HFF-Myc (cell line): ENCODE measurements around the gene PDIA5.

Source experiments
- DNase-seq: peaks from one replicate; pipeline ENCODE4 v3.0.0-alpha.2; 2011; ENCODE audit warnings: low read depth; ENCODE audit errors: extremely low read depth
- H3K4me3 ChIP-seq: replicated peaks from 2 replicates; pipeline ENCODE4 v1.5.1; 2011; ENCODE audit warnings: low read depth, mild to moderate bottlenecking, control low read depth, low read length
- TF ChIP-seq, protein P1 (sequence below): IDR thresholded peaks from 2 replicates; pipeline ENCODE4 v1.5.1; 2012; ENCODE audit warnings: mild to moderate bottlenecking, low read depth, low read length, control low read depth; ENCODE audit errors: missing control alignments

Gene PDIA5

DNA sequence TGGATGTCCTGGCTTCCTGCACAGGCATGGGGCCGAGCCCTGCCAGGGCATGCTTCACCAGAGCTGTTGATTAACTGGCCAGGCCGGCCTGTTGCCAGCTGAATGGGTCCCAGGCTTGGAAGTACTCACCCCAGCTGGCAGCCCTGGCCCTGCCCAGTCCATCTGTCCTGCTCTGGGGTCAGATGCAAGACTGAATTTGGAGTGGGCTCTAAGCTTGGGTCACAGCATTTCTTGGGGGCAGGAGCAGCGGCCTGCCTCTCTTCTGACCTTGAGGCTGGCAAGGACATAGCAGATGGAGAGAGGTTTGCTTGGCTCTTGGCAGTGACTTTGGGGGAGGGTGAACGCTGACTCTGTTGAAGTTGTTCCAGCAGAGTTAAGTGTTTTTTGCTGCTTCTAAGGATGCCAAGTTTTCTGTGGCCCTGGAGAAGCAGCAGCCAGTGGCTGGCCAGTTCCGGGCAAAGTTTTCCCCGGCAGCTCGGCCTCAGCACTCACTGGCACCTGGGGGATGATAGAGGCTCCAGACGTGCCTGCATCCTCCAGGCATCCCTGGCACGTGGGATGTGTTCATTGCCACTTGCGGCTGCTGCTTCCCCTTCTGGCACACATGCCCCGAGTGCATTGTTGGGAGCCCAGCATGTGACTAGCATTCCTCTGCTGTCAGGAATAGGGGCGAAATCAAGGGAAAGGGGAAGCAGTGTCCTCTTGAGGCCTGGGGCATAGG, 22.9 kb downstream of the PDIA5 start:
- TF ChIP-seq, protein P1, sequence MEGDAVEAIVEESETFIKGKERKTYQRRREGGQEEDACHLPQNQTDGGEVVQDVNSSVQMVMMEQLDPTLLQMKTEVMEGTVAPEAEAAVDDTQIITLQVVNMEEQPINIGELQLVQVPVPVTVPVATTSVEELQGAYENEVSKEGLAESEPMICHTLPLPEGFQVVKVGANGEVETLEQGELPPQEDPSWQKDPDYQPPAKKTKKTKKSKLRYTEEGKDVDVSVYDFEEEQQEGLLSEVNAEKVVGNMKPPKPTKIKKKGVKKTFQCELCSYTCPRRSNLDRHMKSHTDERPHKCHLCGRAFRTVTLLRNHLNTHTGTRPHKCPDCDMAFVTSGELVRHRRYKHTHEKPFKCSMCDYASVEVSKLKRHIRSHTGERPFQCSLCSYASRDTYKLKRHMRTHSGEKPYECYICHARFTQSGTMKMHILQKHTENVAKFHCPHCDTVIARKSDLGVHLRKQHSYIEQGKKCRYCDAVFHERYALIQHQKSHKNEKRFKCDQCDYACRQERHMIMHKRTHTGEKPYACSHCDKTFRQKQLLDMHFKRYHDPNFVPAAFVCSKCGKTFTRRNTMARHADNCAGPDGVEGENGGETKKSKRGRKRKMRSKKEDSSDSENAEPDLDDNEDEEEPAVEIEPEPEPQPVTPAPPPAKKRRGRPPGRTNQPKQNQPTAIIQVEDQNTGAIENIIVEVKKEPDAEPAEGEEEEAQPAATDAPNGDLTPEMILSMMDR: no peak
- no peak for DNase-seq
- no peak overlapping the region for H3K4me3 ChIP-seq

DNA sequence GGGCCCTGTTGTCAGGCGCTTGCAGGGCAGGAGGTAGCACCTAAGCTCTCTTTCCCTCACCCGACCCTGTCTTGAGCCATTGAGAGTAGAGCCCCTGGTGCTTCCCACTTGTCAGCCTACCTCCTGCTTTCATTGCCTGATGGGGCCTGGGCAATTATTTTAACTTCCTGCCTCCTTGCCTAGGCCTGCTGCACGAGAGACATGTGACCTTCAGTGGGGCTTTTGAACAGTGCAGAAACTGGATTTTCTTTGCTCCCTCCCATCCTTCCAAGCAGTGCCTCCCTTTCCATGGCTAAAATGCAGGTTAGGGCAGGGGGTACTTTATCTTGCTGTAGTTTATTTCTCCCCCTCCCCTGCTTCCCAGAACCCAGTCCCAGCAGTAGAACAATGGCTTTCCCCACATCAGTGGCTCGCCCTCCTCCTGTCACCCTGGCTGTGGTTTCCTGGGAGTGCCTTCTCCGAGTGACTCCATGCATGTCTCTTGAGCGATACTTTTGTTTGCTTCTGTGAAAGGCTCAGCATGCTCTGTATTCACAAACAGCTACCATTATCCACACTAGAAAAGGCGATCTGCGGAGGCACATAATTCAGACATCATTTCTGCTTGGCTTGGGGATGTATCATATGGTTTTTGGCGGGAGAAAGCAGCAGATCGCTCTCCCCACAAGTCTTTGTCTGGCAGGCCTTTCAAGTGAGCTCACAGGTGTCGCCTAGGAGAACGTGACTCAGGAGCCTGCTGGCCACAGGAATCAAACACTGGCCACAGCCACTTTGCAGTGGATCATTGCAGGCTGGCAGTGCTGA, 24.1 kb downstream of the PDIA5 start:
- no peak overlapping the region for H3K4me3 ChIP-seq
- DNase-seq: no peak
- TF ChIP-seq, protein P1: no peak

DNA sequence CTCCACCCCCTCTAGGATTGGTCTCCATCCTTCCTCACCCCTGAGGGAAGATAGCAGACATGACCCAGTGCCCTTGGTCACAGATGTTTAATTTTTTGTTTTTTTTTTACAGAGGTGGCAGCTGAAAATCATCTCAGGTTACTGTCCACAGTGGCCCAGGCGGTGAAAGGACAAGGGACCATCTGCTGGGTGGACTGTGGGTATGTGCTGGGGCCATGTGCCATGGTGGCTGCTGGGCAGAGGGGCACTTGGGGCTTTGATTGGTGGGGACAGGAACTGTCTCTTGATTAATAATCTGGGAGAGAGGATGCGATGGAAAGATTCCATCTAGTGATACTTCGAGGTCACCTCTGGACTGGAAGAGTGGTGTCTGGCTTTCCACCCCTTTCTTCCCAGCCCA, 25.4 kb downstream of the PDIA5 start:
- TF ChIP-seq, protein P1: no peak
- no peak overlapping the region for H3K4me3 ChIP-seq
- no peak for DNase-seq

DNA sequence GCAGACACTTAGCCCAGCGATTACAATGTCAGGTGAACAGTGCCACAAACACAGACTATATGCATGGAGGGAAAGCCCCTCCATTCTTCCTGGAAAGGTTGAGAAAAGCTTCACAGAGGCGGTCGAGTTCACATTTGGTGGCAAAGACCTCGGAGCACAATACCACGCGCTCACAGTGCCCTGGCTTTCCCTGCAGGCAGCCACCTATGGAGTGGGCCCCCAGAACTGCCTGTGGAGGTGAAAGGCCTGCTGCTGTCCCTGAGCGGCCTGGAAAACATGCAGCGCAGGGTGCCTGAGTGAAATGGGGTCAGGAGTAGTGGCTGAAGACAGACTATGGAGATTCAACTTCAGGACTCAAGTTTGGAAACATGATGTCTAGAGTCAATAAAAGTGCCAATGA, 26.9 kb downstream of the PDIA5 start:
- TF ChIP-seq, protein P1: no peak
- H3K4me3 ChIP-seq: no peak overlapping the region
- no peak for DNase-seq

DNA sequence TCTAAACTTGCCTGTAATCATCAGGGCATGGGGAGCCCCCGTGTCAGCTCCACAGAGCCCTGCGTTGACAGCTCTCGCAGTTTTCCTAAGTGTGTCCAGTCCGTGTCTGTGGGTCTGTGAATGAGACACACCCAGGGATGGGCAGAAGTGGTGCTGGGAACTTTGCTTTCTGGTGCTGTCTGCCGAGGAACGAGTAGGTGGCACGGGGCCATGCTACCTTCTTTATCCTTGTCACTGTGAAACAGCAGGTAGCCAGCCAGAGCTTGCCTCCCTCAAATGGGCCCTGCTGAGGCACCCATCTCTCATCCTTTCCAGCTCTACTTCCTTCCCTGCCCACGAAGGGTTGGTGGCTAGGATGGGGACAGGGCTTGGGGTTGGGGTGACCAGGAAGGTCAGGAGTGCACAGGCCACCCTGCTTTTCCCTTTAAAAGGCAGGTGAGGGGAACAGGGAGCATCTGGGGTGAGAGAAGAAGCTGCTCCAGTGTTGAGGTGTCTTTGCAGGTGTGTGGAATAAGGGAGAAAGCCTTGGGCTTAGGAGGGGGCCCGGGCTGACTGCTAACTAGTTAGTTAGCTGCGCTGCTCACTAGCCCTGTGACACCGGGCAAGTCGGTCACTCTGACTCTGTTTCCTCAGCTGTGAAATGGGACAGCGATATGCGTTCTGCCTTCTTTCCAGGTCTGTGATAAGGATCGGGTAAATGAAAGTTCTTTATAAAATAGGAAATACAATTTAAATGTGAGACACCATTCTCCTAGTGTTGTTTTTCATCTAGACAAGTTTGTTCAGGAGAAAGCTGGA, 27.9 kb downstream of the PDIA5 start:
- TF ChIP-seq, protein P1: no peak
- no peak for DNase-seq
- no peak overlapping the region for H3K4me3 ChIP-seq

DNA sequence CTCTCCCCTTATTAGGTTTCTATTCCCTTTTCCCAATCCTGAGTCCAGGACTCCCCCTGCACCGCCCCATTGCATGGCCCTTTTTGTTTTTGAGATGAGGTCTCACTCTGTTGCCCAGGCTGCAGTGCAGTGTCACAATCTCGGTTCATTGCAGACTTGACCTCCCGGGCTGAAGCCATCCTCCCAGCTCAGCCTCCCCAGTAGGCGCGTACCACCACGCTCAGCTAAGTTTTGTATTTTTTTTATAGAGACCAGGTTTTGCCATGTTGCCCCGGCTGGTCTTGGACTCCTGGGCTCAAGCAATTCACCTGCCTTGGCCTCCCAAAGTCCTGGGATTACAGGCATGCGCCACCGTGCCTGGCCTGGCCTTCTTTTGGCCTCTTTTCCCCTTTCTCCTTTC, 29.3 kb downstream of the PDIA5 start:
- no peak for DNase-seq
- H3K4me3 ChIP-seq: no peak overlapping the region
- TF ChIP-seq, protein P1: no peak
